HG03571 (cell line): Measurements from ENCODE around the gene KCNJ16.

Source experiments
- ATAC-seq: cut with Tn5 transposase; IDR thresholded peaks from one replicate; pipeline ENCODE4 v1.9.1; 2021; ENCODE audit not compliant: unreplicated experiment

The KCNJ16 gene

DNA sequence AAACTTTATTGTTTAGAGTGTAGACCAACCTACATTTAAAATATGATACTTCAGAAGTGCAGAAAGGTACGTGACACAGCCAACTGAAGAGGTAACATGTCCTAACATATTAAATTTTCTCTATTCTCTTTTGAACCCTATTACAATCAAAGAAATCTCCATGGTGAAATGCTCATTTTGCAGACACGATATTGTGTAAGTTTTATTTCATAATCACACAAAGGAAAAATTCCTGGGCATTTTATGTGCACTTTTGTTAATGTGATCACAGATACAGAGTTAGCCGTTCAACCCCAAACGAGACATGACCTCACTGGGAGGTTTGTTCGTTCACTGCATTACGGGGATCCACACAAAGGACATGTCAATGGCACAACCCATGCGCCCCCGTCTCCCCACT, 21.8 kb downstream of the KCNJ16 start:
- ATAC-seq, result no peak

DNA sequence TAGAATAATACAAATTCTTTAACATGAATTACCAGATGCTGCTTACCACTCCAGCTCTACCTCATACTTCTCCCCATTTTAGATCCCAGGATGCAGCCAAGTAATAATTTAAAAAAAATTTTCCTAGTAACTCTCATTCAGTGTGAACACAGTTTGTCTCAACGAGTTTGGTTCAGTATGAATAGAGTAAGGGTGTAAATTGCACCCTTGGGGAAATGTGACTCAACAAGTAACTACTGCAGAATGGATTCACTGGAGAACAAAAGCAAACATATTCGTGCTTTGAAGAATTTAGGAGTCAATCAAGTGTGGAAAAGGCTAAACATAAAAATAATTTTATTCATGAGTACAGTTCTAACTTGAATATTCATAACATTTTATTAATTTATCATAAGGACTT, 23.0 kb downstream of the KCNJ16 start:
- no peak for ATAC-seq

GRCh38 chr17:70099294-70099693, 24.3 kb downstream of the KCNJ16 start:
- no peak for ATAC-seq

DNA sequence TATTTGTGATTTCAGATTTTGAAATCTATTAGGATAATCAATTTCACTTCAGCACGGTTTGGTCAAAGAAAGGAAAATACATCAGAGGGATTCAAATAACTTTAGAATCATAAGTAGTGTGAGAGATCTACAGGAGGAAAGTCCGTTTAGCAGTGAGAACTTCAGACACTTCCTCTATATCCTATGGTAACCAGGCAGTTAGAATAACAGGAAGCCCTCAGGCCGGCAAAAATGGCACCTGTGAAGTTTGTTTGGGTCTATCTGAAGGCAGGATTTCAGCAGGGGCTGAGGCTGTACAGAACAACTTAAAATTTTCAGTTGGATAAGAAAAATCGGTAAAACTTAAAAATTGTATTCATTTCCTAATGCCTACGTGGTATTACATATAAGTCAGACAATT, 24.9 kb downstream of the KCNJ16 start:
- no peak for ATAC-seq

DNA sequence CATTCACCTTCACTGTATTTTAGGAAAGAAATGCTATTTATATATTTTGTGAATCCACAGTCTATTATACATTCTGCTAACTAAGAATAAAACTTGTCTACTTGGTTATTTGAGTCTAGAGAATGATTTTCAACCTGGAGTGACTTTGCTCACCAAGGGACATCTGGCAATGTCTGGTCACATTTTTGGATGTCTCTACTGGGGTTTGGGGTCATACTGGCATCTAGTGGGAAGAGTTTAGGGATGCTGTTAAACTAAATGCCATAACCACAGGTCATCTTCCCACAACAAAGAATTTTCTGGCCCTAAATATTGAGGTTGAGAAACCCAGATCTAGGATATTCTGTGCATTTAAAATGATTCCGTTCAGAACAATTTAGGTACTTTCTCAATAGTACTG, 26.0 kb downstream of the KCNJ16 start:
- ATAC-seq, result no peak

DNA sequence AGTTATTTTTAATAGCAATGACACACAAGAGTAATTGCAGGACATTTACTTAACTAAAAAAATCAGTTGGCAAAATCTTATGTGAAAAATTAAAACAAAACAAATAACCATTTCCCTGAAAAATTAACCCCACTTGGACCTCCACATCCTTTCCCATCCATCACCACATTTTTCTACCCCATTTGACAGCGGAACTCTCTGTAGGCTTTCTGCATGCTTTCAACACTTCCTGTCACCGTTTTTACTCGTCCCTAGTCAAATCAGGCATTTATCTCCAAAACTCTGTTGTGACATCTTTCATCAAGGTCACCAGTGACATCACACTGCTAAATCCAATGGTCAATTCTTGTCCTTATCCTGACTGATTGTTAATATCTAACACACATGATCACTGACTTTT, 27.5 kb downstream of the KCNJ16 start:
- ATAC-seq, result no peak

DNA sequence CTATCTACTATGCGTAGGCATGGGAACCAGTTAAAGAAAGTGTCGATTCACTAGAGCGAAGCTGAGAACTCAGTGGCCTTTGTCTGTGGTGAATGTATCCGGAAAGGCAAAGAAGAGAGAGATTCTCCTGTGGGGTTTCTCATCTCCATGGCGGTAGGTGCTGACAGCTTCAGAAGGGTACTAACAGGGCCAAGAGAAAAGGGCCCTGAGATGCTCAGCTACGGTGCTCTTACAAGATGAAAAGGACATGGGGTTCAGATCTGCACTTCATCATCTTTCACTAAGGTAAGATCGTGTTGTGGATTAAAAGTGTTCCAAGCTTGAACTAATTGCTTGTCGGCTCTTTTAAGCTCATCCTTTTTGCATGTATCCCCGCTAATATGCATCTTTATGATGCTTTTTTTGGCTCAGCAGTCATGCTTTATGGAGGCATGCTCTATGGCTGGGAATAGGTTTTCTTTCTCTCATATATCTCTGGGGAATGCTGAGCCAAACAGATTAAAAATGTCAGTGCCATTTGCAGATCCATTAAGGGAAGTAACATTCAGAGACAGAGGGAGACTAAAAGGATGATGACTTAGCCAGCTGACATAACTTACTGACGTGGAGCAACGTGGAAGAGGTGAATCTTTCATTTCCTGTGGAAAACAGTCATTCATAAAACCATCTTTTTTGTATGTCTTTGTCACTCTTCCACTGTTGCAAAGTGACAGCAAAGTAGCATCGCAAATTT, 29.9 kb downstream of the KCNJ16 start:
- ATAC-seq, result no peak

- no peak for ATAC-seq
Observed at GRCh38 chr17:70105641-70106040, 30.6 kb downstream of the KCNJ16 start.

DNA sequence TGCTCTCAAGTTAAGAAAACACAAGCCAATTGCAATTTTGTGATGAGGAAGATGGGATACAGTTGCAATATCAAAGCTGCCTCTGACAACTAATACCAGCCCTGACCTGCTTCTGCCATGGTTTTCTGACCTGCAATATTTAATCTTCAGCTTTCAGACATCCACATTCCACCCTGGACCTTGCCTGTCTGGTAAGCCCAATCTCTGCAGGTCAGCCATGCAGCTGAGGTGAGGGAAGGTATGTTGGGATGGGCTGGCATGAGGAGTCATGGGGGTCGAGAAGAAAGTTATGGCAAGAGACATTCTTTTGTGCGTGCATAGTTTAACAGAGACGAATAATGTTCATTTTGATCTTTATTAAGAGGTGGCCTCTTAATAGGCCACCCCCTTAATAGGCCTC, 31.5 kb downstream of the KCNJ16 start:
- no peak for ATAC-seq

GRCh38 chr17:70107441-70107840, 32.4 kb downstream of the KCNJ16 start:
- no peak for ATAC-seq

DNA sequence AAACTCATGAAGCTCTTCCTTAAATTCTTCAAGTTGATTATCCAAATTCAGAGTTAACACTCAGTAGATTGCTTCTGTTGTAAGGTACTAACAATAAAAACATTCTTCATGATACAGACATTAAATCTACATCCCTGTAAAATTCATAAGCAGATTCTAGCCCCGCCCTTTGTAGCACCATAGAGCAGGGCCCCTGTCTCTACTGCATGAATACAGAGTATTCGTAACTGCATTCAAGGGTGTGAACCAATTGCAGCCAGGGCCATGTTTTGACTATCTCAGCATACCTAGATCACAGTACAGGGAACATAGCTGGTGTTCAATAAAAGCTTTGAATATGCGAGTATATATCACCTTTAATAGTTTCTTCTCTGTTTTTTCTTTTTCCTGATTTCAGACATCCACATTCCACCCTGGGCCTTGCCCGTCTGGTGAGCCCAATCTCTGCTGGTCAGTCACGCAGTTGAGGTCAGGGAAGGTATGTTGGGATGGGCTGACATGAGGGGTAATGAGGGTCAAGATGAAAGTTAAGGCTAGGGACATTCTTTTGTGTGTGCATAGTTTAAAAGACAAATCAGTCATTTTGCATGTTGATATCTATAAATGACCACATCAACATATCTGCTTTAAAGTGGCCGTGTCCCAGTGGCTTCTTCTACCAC, 33.0 kb downstream of the KCNJ16 start:
- no peak for ATAC-seq

DNA sequence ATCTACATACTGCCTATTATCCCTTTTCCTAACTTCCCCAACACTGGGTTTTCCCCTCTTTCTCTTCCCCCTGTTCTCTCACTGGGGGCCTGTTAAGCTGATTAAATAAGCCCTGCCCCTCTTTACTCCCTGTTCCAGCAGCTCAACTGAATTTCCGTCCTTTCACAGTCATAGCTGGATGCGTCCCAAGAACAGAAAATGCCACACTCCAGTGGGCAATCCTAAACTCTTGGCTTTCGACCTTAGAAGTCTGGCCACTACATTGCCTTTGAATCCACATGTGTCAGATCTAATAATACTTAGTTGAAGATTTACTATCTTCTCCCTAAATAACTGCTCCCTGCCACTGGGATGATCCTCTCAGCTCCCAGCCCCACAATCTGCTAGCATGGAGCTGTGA, 34.5 kb downstream of the KCNJ16 start:
- no peak for ATAC-seq

DNA sequence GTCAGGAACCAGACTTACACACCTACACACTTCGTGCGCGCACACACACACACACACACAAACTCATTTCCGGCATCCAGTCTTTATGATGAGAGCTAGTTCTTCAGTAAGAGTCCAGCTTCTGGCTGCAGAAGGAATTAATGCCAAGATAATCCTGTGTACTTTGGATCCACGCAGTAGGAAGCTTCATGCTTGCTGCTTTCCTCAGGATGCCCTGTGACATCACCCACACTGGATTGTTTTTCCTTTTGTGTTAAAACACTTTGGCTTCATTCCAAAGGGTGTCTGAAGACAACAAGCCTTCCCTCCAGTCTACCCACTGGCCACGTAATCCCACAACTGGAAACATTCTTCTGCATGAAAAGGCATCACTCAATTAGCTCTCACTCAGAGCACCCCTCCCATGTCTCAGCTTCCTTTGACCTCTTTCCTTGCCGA, 35.4 kb downstream of the KCNJ16 start:
- no peak for ATAC-seq

DNA sequence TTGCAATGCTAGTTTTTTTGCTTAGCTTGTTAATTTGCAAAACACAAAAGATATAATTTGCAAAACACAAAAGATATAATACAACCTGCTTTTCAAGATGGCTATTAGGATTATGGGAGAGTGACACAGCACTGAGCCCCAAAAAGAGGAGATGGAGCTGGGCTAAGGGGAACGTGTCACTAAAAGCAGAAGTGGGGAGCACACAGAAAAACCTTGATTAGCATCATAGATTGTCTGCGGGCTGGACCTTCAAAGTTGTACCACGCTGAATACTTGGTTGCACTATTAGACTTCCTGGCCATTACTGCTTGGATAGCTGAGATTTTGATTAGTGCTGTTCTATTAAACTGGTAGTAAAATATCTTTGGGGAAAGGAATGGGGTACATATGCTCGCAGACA, 36.2 kb downstream of the KCNJ16 start:
- ATAC-seq, result no peak

GRCh38 chr17:70114405-70114804, 39.4 kb downstream of the KCNJ16 start:
- no peak for ATAC-seq

DNA sequence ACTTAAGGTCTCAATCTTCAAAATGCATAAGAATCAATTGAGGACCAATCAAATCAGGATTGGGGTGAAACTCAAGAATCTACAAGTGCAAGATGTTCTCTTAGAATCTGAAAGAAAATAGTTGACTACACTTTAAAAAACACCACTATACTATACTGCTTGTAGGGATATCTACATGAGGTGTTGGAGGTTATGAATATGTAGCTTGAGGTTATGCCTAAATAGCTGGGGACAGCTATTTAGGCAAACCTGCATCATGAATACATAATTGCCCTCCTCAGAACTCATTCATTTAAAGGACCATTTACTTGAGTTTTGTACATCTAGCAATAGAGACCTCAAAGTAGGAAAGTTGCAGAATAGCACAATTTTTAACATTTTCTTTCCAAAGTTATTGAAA, 40.1 kb downstream of the KCNJ16 start:
- ATAC-seq, result no peak

- no peak for ATAC-seq
Observed at GRCh38 chr17:70116919-70117318, 41.9 kb downstream of the KCNJ16 start.

DNA sequence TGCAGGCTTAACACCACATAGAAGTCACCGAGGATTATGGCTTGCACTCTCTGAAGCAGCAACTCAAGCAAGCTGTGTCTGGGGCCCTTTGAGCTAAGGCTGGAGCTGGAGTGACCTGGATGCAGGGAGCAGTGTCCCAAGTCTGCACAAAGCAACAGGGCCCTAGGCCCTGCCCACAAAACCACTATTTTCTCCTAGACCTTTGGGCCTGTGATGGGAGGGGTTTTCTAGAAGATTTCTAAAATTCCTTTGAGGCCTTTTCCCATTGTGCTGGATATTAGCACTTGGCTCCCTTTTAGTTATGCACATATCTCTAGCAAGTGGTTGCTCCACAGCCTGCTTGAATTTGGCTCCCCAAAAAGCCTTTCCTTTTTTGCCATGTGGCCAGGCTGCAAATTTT, 44.5 kb downstream of the KCNJ16 start:
- no peak for ATAC-seq

DNA sequence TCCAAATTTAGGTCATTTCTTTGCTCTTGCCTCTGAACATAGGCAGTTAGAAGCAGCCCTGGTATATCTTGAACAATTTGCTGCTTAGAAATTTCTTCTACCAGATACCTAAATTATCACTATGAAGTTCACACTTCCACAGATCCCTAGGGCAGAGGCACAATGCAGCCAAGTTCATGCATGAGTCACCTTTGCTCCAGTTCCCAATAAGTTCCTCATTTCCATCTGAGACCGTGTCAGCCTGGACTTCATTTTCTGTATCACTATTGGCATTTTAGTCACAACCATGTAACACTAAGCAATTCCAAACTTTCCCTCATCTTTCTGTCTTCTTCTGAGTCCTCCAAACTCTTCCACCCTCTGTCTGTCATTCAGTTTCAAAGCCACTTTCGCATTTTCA, 45.0 kb downstream of the KCNJ16 start:
- no peak for ATAC-seq

GRCh38 chr17:70120425-70120824, 45.4 kb downstream of the KCNJ16 start:
- ATAC-seq, result no peak

DNA sequence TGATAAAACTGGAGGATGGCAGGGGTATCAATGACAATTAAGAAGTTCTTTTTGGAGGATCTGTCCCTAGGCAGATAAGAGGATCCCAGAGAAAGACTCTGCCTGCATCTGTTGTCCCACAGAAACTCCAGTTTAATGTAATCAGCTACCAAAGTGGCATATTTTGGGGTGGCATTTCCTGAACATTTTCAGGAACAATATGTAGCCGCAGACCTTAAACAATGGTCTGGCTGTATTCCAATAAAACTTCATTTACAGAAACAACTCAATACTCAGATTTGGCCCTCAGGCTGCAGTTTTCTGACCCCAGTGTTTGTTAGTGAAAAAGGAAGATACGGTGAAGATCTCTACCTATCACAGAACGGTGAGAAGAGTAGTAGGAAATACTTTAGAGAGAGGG, 46.1 kb downstream of the KCNJ16 start:
- no peak for ATAC-seq

DNA sequence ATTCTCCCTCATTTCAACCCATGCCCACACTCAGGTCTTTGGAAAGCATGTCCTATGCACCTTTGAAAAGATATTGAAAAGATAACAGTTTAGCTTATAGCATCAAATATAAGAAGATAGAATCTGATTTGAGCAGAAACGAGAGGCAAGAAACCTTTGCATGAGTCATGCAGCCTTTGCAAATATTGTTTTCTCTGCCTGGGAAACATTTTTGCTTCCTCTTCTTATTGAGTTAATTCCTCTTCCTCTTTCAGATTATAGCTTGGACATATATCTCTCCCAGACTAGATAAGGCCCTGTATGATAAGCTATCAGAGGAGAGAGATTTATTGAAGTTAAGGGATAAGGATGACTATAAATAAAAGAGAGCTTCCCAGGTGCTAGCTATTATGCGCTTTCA, 48.2 kb downstream of the KCNJ16 start:
- no peak for ATAC-seq

DNA sequence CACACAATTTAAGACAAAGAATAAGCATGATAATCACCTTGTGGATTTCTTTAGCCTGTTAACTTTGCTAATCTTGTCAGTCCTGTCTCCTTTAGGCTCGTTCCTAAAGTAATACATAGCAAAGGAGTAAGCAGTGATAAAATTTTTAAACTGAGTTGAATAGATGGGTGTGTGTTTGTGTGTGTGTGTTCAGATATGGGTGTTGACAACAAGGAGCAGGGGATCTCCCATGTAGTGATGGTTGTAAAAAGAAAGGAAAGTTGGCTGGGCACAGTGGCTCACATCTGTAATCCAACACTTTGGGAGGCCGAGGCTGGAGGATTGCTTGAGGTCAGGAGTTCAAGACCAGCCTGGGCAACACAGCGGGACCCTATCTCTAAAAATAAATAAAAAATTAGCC, 49.7 kb downstream of the KCNJ16 start:
- ATAC-seq, result no peak
